CD4-positive, alpha-beta T cell treated with Interleukin-15 for 4 hours (primary cell): ENCODE data around the gene GABPB1.

Experiments
- DNase-seq: peaks from one replicate; pipeline ENCODE4 v3.0.0-alpha.2; 2020; ENCODE audit warnings: low spot score

The GABPB1 gene

GRCh38 chr15:50277370-50277769 is 77.6 kb downstream of the GABPB1 start:
- DNase-seq, result no peak

GRCh38 chr15:50275908-50276307 is 79.1 kb downstream of the GABPB1 start:
- no peak for DNase-seq

GRCh38 chr15:50275091-50275490 is 79.9 kb downstream of the GABPB1 start:
- DNase-seq, result no peak

- DNase-seq, result no peak
Measured at GRCh38 chr15:50267577-50267976, 87.4 kb downstream of the GABPB1 start.

GRCh38 chr15:50265620-50266019 is 89.4 kb downstream of the GABPB1 start, which contains the start of gene HDC:
Gene HDC, minus strand, starts transcription at chr15:50265726. Its CDS starts 103 bp downstream, at chr15:50265623.
- no peak for DNase-seq

GRCh38 chr15:50262533-50262932 is 92.5 kb downstream of the GABPB1 start:
- peak; percentile 21 for DNase-seq

GRCh38 chr15:50261981-50262380 is 93.0 kb downstream of the GABPB1 start:
- no peak for DNase-seq

- no peak for DNase-seq
Measured at GRCh38 chr15:50260969-50261496, 94.0 kb downstream of the GABPB1 start.

GRCh38 chr15:50259276-50259675 is 95.7 kb downstream of the GABPB1 start:
- DNase-seq, result no peak

GRCh38 chr15:50257924-50258323 is 97.1 kb downstream of the GABPB1 start:
- DNase-seq, result no peak

GRCh38 chr15:50257332-50257731 is 97.7 kb downstream of the GABPB1 start:
- DNase-seq, result no peak

- DNase-seq, result no peak
Measured at GRCh38 chr15:50256188-50257041, 98.6 kb downstream of the GABPB1 start.

- DNase-seq, result no peak
Measured at GRCh38 chr15:50252556-50252955, 102.4 kb downstream of the GABPB1 start.

- DNase-seq, result no peak
Measured at GRCh38 chr15:50251638-50252182, 103.3 kb downstream of the GABPB1 start.

- DNase-seq, result no peak
Measured at GRCh38 chr15:50250760-50251394, 104.1 kb downstream of the GABPB1 start.

GRCh38 chr15:50249704-50250103 is 105.3 kb downstream of the GABPB1 start:
- DNase-seq, result no peak

- no peak for DNase-seq
Measured at GRCh38 chr15:50248994-50249582, 105.9 kb downstream of the GABPB1 start.

GRCh38 chr15:50247819-50248655 is 107.0 kb downstream of the GABPB1 start:
- peak; percentile 54 for DNase-seq

GRCh38 chr15:50246631-50247030 is 108.4 kb downstream of the GABPB1 start:
- DNase-seq, result no peak

- DNase-seq, result no peak
Measured at GRCh38 chr15:50244959-50245624, 109.9 kb downstream of the GABPB1 start.

GRCh38 chr15:50244153-50244552 is 110.8 kb downstream of the GABPB1 start:
- no peak for DNase-seq
